ENCODE data around the gene DCAKD.

The DCAKD gene

DNA sequence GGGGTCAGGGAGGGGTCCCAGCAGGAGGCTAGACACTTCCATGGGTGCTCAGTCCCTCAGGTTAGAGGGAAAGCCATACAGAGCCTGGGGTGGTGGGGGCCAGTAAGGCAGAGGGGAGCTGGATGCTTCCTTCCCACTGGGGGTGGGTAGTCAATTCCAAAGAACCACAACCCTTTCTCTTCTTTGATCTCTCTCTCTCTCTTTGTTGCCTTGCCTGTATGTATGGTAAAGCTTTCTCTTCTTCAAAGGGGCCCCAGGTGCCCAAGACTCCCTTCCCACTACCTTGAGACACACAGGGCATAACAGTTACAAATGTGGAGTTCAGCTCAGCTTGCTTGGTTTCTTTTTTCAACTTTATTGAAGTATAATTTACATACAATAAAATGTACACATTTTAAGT, 52.8 kb downstream of the DCAKD start:
- no peak for DNase-seq

DNA sequence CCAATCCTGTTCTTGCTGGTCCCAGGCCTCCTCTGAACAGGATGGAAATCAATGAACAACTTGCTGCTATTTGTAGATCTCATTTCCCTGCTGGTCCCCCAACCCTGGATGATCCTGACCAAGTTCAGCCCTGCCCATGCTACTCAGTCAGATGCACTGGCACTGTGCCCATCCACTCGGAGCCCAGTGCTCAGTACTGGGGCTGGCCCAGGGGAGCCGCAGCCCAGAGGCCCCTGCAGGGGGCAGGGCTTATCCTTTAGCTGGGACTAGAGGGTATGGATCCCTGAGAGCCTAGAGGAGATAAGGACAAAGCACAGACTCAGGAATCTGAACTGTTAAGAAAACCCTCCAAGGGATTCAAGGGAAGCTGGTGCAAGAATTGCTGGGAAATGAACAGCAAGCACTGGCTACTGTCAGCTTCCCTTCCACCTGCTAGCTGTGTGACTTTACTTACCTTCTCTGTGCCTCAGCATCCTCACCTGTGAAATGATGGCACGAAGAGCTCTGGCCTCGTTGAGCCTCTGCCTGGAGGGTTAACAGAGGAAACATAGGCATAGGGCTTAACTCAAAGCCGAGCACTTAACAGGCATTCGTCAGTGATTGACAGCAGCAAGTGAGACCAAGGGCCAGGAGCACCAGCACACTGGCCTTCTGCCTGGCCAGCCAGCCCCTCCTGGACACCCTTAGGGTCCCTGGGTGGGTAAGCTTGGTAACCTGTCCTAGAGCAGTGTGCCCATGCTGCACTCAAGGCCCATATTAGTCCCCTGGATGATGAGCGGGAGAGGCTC, 53.5 kb downstream of the DCAKD start:
- DNase-seq = no peak

DNA sequence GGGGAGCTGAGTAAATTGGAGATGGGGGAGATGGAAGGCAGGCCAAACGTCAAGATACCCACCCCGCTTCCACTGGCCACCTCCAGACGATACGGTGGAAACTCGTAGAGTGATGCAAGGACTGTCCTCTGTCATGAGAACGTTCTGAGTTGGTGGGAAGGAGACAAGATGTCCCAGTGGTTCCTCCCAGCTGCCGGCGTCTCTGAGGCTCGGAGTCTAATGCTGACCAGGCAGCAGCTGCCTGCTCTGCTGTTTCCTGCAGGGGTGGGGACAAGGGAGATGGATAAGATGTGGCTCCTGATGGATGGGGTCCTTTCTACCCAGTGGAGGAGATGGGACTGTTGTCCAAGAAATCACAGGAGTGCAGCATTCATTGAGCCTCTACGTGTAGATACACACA, 55.1 kb downstream of the DCAKD start:
- no peak for DNase-seq

DNA sequence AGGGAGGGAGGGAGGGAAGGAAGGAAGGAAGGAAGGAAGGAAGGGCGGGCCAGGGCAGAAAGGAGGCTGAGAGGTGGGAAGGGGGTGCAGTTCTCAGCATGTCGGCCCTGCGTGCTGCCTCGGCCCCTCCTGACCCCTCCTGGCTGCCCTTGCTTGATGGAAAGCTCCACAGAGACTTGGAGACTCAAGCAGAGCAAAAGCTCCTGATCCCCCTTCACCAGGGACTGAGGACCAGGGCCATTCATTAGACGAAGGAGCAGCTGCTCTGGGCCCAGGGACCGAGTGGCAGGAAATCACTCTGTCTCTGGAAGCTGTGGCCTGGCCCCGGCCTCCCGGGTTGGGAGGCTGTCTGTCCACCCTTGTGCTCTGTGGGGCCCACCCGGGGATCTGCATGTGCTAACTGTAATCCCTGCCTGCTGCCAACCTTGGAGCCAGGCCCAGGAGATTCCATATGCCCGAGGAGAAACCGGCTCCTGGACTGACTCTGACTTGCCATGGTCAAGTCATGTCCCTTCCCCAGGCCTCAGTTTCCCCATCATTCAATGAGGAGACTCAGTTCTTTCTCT, 55.9 kb downstream of the DCAKD start:
- no peak for DNase-seq

DNA sequence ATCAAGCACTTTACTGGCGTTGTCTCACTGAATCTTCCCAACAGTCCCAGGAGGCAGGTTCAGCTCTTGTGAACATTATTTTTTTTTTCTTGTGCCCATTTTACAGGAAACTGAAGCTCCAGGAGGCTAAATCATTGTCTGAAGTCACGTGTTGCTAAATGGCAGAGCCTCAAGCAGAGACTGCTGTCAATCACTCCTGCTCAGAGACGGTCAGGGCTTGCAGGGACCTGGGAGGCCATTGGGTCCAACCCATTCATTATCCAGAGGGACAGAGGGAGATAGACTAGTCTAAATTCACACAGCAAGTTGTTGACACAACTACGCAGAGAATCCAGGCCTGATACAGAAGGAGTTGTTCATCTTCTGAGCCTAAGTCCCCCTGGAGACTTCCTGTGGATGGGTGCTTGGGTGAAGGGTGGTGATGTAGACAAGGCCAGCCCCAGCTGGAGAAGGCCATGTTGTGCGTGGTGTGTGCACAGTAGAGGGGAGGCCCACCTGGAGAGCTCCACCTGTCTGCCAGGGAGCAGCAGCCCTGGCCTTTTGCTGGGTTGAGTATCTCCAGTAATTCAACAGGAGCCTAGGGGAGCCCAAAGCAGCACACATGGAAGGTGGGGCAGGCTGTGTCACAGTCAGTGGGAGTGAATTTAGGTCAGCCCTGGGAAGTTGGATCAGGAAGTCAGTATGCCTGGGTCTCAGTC, 59.0 kb downstream of the DCAKD start:
- no peak for DNase-seq

DNA sequence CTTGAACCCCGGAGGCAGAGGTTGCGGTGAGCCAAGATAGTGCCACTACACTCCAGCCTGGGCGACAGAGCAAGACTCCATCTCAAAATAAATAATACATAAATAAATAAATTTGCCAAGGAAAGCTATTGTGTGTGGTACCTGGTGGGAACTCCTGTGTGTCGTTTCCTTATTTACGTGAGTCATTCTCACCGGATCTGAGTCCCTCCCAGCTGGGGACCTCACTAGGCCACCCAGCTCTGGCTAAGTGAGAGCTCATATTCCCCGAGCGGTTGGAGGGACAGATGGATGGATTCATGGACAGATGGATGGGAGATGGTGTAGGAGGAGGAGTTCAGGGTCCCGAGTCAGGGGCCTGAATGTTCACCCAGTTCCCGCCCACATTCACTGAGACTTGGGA, 60.4 kb downstream of the DCAKD start:
- DNase-seq = no peak

DNA sequence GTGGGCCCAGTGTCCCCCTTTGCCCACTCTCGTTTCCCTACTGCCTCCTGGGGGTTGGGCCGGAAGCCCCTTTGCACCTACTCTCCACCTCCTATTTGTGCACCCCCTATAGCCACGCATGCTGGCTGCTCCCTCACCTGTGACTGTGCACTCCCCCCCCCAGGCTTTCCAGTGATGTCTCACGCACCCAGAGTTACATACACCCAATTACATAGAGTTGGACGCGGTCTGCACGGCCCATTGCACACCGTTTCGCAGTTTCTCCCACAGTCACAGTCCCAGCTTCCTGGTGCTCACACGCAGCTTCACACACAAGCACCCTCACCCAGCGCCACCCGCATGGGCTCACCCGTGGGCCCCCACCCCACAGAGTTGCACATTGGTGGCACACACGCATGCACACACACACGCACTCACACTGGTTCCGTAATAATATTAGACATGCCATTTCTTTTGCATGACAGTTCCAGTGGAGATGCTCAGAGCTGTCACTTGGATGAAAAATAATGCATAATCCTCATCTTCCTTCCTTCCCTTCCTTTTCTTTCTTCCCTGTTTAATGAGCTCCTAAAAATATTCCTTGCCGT, 61.8 kb downstream of the DCAKD start:
- DNase-seq = no peak

DNA sequence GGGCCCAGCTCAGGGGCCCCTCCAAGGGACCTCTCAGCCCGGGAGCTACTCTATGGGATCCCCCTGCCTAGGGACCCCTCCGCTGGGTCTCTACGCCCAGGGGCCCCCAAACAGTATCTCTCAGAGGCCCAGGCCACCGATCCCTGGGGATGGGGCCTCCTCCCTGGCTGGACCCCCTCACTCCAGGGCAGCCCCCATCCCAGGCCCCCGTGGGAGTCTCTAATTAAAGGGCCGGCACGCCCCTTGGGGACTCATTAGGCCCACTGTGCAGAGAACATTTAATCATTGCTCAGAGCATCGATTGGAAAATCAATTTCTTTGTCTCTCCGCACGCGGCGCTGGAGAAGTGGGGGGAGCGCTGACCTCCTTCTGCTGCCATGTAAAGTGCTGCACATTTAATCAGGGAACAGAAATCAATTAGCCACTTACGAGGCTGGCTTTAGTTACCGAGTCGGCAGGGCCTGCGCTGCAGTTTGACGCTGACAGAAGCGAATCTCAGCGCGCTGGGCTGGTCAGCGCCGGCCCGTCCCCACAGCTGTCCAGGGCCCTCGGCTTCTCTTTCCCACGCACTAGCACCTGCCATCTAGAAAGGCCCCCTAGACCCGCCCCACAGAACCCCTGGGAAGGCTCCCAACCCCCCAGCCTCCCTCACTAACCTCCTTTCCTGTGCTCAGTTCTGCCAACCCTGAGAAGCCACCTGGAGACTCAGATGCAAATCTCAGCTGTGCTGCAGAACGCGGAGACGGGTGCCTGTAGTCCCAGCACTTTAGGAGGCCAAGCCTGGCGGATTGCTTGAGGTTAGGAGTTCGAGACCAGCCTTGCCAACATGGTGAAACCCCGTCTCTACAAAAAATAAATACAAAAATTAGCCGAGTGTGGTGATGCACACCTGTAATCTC, 63.1 kb downstream of the DCAKD start:
- DNase-seq = no peak

DNA sequence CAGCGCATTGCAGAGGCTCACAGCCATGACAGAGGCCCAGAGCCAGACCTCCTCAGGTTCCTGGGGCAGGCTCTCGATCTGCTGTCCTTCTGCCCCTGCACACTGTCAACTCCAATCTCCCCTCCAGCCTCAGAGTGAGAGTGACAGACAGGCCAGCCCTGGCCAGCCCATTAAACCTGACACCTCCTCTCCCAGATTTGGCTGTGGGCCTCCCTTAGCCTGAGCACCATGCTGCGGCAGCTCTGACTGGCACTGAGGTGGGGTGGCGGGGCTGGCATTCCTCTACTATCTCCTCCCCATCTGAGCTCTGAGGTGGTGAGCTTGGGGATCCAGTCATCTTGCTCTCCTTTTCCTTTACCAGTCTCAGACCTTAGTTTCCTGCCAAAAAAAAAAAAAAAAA, 67.9 kb downstream of the DCAKD start:
- no peak for DNase-seq

DNA sequence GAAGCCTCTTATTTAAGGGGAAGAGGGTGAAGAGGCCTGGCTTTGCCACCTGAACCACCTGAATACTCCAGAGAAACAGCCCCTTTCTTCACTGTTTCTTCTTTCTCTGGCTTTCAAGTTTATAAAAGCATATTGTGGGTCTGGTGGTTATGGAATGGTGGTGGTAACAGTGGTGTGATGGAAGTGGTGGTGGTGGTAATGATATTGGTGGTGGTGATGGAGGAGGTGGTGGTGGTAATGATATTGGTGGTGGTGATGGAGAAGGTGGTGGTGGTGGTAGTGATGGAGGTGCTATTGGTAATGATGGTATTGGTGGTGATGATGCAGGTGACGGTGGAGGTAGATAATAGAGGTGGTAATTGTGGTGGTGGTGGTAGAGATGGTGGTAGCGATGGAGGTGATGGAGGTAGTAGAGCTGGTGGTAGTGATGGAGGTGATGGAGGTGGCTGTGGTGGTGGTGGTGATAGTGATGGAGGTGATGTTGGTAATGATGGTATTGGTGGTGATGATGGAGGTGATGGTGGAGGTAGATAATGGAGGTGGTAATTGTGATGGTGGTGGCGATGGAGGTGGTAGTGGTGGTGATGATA, 69.2 kb downstream of the DCAKD start:
- no peak for DNase-seq

DNA sequence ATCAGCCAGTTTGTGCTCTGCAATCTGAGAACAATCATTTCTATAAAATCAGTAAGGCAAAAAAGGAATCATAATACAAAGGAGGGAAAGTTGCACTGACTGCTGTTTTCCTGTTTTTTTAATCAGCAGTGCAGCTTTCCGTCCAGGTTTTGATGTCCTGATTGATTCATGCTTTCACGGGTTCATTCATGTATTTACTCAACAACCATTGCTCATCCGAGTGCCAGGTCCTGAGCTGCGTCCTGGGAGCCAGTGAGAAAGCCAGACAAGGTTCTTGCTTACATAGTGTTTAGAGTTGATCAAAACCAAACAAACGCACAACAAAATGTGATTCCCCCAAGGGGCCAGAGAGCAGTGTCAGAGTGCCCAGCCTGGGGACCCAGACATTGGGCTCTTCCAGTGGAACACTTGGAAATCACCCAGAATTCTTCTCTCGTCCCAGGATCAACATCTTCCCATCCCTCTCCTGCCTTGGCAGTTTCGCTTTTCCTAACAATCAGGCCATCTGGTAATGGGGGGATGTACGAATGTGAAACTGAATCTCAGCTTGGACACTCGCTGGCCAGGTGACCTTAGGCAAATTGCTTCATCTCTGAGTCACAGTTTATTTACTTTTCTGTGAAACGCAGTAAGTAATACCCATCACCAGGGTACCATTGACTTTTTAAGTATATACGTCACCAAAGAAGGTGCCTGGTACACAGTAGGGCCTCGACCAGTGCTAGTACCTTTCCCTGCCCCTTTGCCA, 70.0 kb downstream of the DCAKD start:
- no peak for DNase-seq

DNA sequence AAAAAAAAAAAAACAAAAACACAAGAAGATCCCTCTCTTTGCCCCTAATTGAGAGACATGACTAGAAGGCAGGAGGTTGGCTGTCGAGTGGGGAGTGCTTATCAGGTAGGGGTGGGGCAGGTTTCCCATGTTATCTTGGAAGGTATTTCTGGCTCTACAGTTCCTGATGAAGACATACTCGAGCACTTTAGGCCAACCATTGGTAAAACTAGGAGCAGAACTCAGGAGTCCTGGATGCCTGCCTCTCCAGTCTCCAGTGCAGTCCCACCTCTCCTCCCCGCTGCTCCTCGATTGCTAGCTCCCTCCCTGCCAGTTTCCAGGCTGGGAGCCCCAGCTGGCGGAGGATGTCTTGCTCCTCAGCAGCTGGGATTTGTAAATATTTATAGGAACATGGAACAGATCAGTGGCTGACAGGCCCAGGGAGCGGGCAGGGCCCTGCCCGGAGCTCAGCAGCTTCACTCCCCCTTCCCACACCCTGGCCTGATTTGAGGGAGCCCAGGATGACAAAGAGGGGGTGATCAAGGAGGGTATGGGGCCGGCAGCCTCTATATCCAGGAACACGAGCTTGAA, 71.9 kb downstream of the DCAKD start:
- DNase-seq = no peak

DNA sequence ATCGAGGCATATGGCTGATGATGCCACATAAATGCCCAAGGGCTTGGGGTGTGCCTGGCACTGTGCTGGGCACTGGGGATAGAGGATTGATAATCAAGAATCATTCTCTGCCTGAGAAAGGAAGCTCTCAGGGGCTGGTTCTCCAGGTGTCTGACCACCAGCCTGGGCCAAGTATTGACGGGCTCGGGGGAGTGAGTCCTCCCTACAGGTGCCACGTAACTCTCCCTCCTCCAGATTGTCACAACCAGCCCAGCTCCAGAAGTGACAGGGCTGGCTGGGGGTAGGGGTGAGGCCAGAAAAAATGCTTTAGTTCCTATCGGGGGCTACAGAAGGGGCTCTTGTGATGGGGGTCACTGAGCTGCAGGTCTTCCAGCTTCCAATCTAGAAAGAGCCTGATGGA, 72.6 kb downstream of the DCAKD start:
- no peak for DNase-seq

DNA sequence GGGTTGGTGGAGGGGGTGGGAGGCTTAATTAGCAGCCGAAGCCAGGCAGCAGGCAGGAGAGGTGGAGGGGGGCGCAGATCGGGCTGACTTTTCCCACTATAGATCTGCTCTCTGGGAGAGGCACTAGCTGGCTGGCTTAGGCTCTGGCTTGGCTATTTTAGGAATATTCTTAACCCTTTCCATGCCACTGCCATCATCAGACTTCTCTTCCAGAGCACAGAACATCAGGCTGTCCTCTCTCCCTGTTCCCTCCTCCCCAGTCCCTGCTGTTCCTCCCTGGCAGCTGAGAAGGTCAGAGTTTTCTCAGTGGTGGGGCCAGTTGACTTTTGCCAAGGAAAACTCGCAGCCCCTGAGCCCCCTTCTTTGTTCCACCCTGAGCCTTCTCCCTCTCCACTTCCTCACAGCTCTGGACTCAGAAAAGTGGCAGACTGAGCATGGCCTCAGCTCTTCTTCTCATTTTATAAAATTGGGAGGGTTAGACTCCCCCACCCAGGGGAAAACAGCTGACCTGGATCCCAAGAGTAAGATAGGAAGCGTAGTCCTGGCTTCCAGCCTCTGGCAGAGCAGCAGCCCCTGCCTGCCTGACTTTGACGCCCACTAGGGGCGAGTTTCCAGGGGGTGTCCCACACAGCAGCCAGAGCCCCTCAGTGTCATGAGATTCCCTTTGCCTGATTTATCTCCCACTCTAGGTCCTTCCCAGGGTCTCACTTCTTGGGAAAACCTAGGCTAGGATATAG, 73.5 kb downstream of the DCAKD start:
- DNase-seq = no peak

DNA sequence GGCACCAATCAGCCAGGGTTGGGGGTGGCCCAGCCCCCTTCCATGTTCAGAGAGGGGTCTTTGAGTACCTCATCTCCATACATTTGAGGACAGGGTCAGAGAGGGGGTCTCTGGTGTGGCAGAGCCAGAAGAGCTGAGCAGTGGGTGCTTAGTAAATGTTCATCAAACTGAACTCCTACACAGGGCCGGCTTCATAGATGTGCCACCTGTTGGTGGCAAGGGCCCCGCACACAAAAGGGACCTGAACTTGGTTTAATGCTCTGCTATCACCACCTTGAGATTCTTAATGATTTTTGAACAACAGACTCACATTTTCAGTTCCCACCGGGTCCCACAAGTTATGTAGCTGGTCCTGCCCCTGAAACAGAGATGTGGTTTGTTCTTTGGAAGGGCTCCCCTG, 74.4 kb downstream of the DCAKD start:
- DNase-seq = no peak

DNA sequence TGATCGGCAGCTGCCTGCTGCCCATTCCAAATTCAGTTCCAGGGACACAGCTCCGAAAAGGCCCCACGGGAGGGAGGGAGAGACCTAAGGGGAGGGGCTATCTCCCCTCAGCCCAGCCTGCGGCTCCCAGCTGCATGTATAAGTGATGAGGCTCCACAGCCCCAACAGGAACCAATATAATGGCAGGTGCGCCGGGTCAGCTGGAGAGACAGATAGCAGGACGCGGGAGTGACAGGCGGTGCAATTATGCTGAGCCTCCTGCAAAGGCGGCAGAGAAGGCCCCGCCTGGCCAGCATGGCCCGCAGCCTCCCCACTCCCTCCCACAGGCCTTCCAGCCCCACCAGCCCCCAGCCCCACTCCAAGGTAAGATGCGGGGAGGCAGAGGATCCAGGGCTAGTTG, 75.2 kb downstream of the DCAKD start:
- no peak for DNase-seq

Measured in suppressor macrophage treated with lipopolysaccharide for 1 hour (primary cell).